GM23338 (cell line): ENCODE results near the gene CDH15. TPM values are rescaled to one million over a fixed set of nuclear protein-coding genes. Genes with fewer than 3 reads are reported as not detected.

Experiments used
- ATAC-seq: fragments of 200-7000 bp; cut with Tn5 transposase; 3 replicates; pipeline ENCODE4 v1.9.1; 2020
- DNase-seq: peaks from one replicate; pipeline ENCODE4 v3.0.0-alpha.2; 2015; ENCODE audit warnings: low spot score
- H2AFZ ChIP-seq: fragments of 200-600 bp; sonication (generic); 2 replicates; pipeline ENCODE4 v1.8.0; 2016; ENCODE audit warnings: antibody characterized with exemption, mild to moderate bottlenecking, moderate library complexity
- H3F3A ChIP-seq: fragments of 200-600 bp; sonication (generic); replicated peaks from 2 replicates; pipeline ENCODE4 v1.8.0; 2017; ENCODE audit warnings: antibody characterized with exemption, mixed run types, low read depth
- H3K27ac ChIP-seq: fragments of 200-600 bp; sonication (generic); 2 replicates; pipeline ENCODE4 v1.6.1; 2016; ENCODE audit warnings: low read depth
- H3K27me3 ChIP-seq: fragments of 200-600 bp; sonication (generic); 2 replicates; pipeline ENCODE4 v1.8.0; 2016; ENCODE audit warnings: mild to moderate bottlenecking, mixed run types, moderate library complexity; ENCODE audit not compliant: insufficient read depth
- H3K36me3 ChIP-seq: fragments of 200-600 bp; sonication (generic); 2 replicates; pipeline ENCODE4 v1.8.0; 2016; ENCODE audit warnings: mild to moderate bottlenecking; ENCODE audit not compliant: insufficient read depth
- H3K4me1 ChIP-seq: fragments of 200-600 bp; sonication (generic); 2 replicates; pipeline ENCODE4 v1.8.0; 2016; ENCODE audit warnings: mild to moderate bottlenecking, moderate library complexity; ENCODE audit not compliant: insufficient read depth
- H3K4me2 ChIP-seq: fragments of 200-600 bp; sonication (generic); 2 replicates; pipeline ENCODE4 v1.7.1; 2017; ENCODE audit warnings: mixed run types
- H3K4me3 ChIP-seq: fragments of 200-600 bp; sonication (generic); 2 replicates; pipeline ENCODE4 v1.6.1; 2016; ENCODE audit warnings: mixed run types
- H3K79me2 ChIP-seq: fragments of 200-600 bp; sonication (generic); replicated peaks from 2 replicates; pipeline ENCODE4 v1.8.0; 2017; ENCODE audit warnings: mild to moderate bottlenecking; ENCODE audit not compliant: insufficient read depth
- H3K9me2 ChIP-seq: fragments of 200-600 bp; sonication (generic); 2 replicates; pipeline ENCODE4 v1.8.0; 2017; ENCODE audit not compliant: insufficient read depth
- H4K20me1 ChIP-seq: fragments of 200-600 bp; sonication (generic); replicated peaks from 2 replicates; pipeline ENCODE4 v1.8.0; 2017; ENCODE audit warnings: mild to moderate bottlenecking; ENCODE audit not compliant: insufficient read depth
- H3K27ac Mint-ChIP-seq: 2 replicates; pipeline ENCODE4 v1.8.0; 2020; ENCODE audit warnings: inconsistent platforms, mild to moderate bottlenecking, moderate library complexity, mixed read lengths
- H3K27me3 Mint-ChIP-seq: 3 replicates; pipeline ENCODE4 v1.8.0; 2022; ENCODE audit warnings: low read depth, mild to moderate bottlenecking, moderate library complexity, mixed read lengths, inconsistent platforms; ENCODE audit not compliant: insufficient read depth, poor library complexity
- H3K36me3 Mint-ChIP-seq: 3 replicates; pipeline ENCODE4 v1.8.0; 2021; ENCODE audit warnings: low read depth, mild to moderate bottlenecking, inconsistent platforms, moderate library complexity, mixed read lengths
- H3K4me1 Mint-ChIP-seq: 3 replicates; pipeline ENCODE4 v1.8.0; 2020; ENCODE audit warnings: mild to moderate bottlenecking, inconsistent platforms, mixed read lengths
- H3K4me3 Mint-ChIP-seq: 3 replicates; pipeline ENCODE4 v1.8.0; 2021; ENCODE audit warnings: moderate library complexity, mild to moderate bottlenecking, inconsistent platforms, mixed read lengths
- H3K9me3 Mint-ChIP-seq: 3 replicates; pipeline ENCODE4 v1.8.0; 2020; ENCODE audit warnings: moderate library complexity, mild to moderate bottlenecking, inconsistent platforms, mixed read lengths
- CREB1 ChIP-seq: fragments of 250-450 bp; sonication (Bioruptor Pico); IDR thresholded peaks from 2 replicates; pipeline ENCODE4 v1.5.0; 2020; ENCODE audit warnings: low read depth, mild to moderate bottlenecking, moderate library complexity
- CTCF ChIP-seq, 2 experiments: fragments of 200-600 bp in 1 of 2; sonication (generic) in 1 of 2; conservative IDR thresholded peaks; 2 replicates each; pipeline versions ENCODE4 v1.5.1 to v1.6.1; 2016 to 2017; ENCODE audit warnings: antibody characterized with exemption in 2 of 2, low read depth in 2 of 2, mild to moderate bottlenecking in 2 of 2, moderate library complexity in 1 of 2
- EZH2 ChIP-seq: fragments of 200-600 bp; sonication (generic); IDR thresholded peaks from one replicate; pipeline ENCODE4 v1.8.0; 2017; ENCODE audit warnings: antibody characterized with exemption, mild to moderate bottlenecking, low read depth; ENCODE audit not compliant: unreplicated experiment
- REST ChIP-seq: IDR thresholded peaks from one replicate; pipeline ENCODE4 v1.6.1; 2018; ENCODE audit warnings: antibody characterized with exemption; ENCODE audit not compliant: unreplicated experiment
- STAT1 ChIP-seq: IDR thresholded peaks from one replicate; pipeline ENCODE4 v1.6.1; 2016; ENCODE audit warnings: antibody characterized with exemption; ENCODE audit not compliant: unreplicated experiment
- ZNF331 ChIP-seq: fragments of 250-450 bp; sonication (Bioruptor Pico); IDR thresholded peaks from 2 replicates; pipeline ENCODE4 v1.5.0; 2020; ENCODE audit warnings: low read depth, mild to moderate bottlenecking, moderate library complexity
- polyA plus RNA-seq: library from polyadenylated mRNA; unstranded; fragments of >200 nt; fragmentation: Nextera tagmentation; extraction: Ambion mirVana; gene quantifications from 2 replicates; pipeline ENCODE4 v1.2.1, GENCODE V29; 2016
- total RNA-seq: library from RNA; depleted of rRNA; stranded (reverse); fragments of >200 nt; shearing (Covaris generic); gene quantifications from 2 replicates; pipeline ENCODE4 v1.2.3, GENCODE V29; 2014
- TF ChIP-seq, protein P1 (sequence below): fragments of 250-450 bp; sonication (Bioruptor Pico); IDR thresholded peaks from 2 replicates; pipeline ENCODE4 v1.5.0; 2020; ENCODE audit warnings: mild to moderate bottlenecking, moderate library complexity
- TF ChIP-seq, protein P2 (sequence below): IDR thresholded peaks from 2 replicates; pipeline ENCODE4 v1.6.1; 2016; ENCODE audit warnings: antibody characterized with exemption

The CDH15 gene
- total and polyA plus RNA-seq, 2 experiments from 2014 or later: 0.61 to 1.0 TPM

- TF ChIP-seq CTCF (conservative IDR thresholded peaks at IDR 0.05; ENCODE audit: low read depth in 2 of 2) (no peak), ZNF331 (CRISPR knock-in tag) (no peak)
- TF ChIP-seq, protein P1, sequence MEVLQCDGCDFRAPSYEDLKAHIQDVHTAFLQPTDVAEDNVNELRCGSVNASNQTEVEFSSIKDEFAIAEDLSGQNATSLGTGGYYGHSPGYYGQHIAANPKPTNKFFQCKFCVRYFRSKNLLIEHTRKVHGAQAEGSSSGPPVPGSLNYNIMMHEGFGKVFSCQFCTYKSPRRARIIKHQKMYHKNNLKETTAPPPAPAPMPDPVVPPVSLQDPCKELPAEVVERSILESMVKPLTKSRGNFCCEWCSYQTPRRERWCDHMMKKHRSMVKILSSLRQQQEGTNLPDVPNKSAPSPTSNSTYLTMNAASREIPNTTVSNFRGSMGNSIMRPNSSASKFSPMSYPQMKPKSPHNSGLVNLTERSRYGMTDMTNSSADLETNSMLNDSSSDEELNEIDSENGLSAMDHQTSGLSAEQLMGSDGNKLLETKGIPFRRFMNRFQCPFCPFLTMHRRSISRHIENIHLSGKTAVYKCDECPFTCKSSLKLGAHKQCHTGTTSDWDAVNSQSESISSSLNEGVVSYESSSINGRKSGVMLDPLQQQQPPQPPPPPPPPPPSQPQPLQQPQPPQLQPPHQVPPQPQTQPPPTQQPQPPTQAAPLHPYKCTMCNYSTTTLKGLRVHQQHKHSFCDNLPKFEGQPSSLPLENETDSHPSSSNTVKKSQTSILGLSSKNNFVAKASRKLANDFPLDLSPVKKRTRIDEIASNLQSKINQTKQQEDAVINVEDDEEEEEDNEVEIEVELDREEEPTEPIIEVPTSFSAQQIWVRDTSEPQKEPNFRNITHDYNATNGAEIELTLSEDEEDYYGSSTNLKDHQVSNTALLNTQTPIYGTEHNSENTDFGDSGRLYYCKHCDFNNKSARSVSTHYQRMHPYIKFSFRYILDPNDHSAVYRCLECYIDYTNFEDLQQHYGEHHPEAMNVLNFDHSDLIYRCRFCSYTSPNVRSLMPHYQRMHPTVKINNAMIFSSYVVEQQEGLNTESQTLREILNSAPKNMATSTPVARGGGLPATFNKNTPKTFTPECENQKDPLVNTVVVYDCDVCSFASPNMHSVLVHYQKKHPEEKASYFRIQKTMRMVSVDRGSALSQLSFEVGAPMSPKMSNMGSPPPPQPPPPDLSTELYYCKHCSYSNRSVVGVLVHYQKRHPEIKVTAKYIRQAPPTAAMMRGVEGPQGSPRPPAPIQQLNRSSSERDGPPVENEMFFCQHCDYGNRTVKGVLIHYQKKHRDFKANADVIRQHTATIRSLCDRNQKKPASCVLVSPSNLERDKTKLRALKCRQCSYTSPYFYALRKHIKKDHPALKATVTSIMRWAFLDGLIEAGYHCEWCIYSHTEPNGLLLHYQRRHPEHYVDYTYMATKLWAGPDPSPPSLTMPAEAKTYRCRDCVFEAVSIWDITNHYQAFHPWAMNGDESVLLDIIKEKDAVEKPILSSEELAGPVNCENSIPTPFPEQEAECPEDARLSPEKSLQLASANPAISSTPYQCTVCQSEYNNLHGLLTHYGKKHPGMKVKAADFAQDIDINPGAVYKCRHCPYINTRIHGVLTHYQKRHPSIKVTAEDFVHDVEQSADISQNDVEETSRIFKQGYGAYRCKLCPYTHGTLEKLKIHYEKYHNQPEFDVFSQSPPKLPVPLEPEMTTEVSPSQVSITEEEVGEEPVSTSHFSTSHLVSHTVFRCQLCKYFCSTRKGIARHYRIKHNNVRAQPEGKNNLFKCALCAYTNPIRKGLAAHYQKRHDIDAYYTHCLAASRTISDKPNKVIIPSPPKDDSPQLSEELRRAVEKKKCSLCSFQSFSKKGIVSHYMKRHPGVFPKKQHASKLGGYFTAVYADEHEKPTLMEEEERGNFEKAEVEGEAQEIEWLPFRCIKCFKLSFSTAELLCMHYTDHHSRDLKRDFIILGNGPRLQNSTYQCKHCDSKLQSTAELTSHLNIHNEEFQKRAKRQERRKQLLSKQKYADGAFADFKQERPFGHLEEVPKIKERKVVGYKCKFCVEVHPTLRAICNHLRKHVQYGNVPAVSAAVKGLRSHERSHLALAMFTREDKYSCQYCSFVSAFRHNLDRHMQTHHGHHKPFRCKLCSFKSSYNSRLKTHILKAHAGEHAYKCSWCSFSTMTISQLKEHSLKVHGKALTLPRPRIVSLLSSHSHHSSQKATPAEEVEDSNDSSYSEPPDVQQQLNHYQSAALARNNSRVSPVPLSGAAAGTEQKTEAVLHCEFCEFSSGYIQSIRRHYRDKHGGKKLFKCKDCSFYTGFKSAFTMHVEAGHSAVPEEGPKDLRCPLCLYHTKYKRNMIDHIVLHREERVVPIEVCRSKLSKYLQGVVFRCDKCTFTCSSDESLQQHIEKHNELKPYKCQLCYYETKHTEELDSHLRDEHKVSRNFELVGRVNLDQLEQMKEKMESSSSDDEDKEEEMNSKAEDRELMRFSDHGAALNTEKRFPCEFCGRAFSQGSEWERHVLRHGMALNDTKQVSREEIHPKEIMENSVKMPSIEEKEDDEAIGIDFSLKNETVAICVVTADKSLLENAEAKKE (CRISPR knock-in tag): no peak
These were observed 29.7 kb upstream of the CDH15 start (continued) for GRCh38 chr16:89141884-89142267.

- ATAC-seq (no peak), DNase-seq (no peak)
- Histone ChIP-seq H3K4me1 (no peaks in the 10 kb centered on the region), H3K4me3 (no peak overlapping the region), H3K9me2 (no peaks in the 10 kb centered on the region), H3K27ac (no peak overlapping the region), H4K20me1 (no peaks in the 10 kb centered on the region), H3K36me3 (no peaks in the 10 kb centered on the region), H3F3A (no peaks in the 10 kb centered on the region), H3K27me3 (no peaks in the 10 kb centered on the region), H2AFZ (no peak overlapping the region), H3K4me2 (no peak overlapping the region), H3K79me2 (no peaks in the 10 kb centered on the region)
- peaks cover 10% of the 10 kb centered on the region for H3K9me3 Mint-ChIP-seq
- H3K27ac Mint-ChIP-seq: no peak overlapping the region
- peaks cover 4% of the 10 kb centered on the region for H3K27me3 Mint-ChIP-seq
- no peak overlapping the region for H3K4me3 Mint-ChIP-seq
- peaks cover 20% of the 10 kb centered on the region for H3K36me3 Mint-ChIP-seq
- no peaks in the 10 kb centered on the region for H3K4me1 Mint-ChIP-seq
- TF ChIP-seq, protein P2, sequence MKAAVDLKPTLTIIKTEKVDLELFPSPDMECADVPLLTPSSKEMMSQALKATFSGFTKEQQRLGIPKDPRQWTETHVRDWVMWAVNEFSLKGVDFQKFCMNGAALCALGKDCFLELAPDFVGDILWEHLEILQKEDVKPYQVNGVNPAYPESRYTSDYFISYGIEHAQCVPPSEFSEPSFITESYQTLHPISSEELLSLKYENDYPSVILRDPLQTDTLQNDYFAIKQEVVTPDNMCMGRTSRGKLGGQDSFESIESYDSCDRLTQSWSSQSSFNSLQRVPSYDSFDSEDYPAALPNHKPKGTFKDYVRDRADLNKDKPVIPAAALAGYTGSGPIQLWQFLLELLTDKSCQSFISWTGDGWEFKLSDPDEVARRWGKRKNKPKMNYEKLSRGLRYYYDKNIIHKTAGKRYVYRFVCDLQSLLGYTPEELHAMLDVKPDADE: no peak
- TF ChIP-seq CREB1 (CRISPR knock-in tag): no peak
- no peak for TF ChIP-seq EZH2
- TF ChIP-seq REST: no peak
- TF ChIP-seq CTCF (conservative IDR thresholded peaks at IDR 0.05; ENCODE audit: low read depth in 2 of 2): no peak
- no peak for TF ChIP-seq ZNF331 (CRISPR knock-in tag)
- no peak for TF ChIP-seq STAT1
These were observed 28.9 kb upstream of the CDH15 start for GRCh38 chr16:89142474-89143195.
